GM12891 (cell line): ENCODE results near the gene TPK1.

Experiments used
- POLR2A ChIP-seq: IDR thresholded peaks from 2 replicates; pipeline ENCODE4 v1.6.1; 2011; ENCODE audit warnings: low read depth, low read length, control low read depth
- POLR2AphosphoS5 ChIP-seq: IDR thresholded peaks from 2 replicates; pipeline ENCODE4 v1.6.1; 2011; ENCODE audit warnings: low read depth, low read length, control low read depth
- POU2F2 ChIP-seq: IDR thresholded peaks from 2 replicates; pipeline ENCODE4 v1.6.1; 2011; ENCODE audit warnings: low read depth, mild to moderate bottlenecking, control low read depth, low read length, moderate library complexity
- TAF1 ChIP-seq: IDR thresholded peaks from 2 replicates; pipeline ENCODE4 v1.6.1; 2011; ENCODE audit warnings: low read depth, low read length, control low read depth

- no peak for TF ChIP-seq POLR2A
- no peak for TF ChIP-seq POLR2AphosphoS5
- TF ChIP-seq TAF1, result no peak
- no peak for TF ChIP-seq POU2F2
Measured at GRCh38 chr7:144785521-144785920, 50.3 kb downstream of the TPK1 start.
